ENCODE results near the gene TPP1. TPM values are rescaled to one million over a fixed set of nuclear protein-coding genes. Genes with fewer than 3 reads are reported as not detected.

The TPP1 gene
- total and polyA plus RNA-seq, 9 of the 15 experiments (the other 6 are each of a cell fraction or from before 2014, with no cell fraction given) = 7.5 to 75.8 (median 15.7) TPM

DNA sequence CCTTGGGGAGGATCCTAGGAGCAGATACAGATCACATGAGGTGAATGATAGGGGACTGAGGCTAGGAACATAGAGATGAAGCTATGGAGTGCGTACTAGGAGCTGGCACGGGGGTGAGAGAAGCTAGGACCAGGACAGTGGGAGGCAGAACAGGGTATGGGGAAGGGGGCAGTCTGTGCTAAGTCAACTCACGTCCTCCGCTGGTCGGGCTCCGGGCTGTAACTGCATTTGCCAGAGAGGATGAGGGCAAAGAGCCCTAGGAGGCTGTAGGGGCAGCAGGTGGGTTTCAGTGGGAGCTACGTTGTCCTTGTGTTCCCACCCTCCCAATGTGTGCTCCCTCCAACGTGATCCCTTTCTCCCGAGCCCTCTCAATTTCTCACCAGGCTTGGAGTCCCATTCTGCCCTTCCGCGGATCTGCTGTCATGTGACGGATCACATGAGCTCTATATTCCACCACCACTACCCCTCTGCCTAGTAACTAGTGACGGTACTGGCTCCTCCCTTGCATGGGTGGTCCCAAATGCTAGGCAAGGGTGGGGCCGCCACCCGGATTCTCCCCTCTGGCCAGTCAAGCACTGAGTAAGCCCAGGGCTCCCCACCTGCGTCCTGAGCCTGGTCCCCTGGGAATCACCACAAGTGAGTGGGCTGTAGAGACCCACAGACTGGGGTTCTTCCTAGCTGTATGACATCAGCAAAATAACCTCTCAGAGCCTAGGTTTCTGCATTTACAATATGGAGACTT is at the start of gene TPP1 (continued):
- TF ChIP-seq, protein P1, sequence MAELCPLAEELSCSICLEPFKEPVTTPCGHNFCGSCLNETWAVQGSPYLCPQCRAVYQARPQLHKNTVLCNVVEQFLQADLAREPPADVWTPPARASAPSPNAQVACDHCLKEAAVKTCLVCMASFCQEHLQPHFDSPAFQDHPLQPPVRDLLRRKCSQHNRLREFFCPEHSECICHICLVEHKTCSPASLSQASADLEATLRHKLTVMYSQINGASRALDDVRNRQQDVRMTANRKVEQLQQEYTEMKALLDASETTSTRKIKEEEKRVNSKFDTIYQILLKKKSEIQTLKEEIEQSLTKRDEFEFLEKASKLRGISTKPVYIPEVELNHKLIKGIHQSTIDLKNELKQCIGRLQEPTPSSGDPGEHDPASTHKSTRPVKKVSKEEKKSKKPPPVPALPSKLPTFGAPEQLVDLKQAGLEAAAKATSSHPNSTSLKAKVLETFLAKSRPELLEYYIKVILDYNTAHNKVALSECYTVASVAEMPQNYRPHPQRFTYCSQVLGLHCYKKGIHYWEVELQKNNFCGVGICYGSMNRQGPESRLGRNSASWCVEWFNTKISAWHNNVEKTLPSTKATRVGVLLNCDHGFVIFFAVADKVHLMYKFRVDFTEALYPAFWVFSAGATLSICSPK (IDR thresholded peaks at IDR 0.05; ENCODE audit: borderline replicate concordance) = no peak
- TF ChIP-seq SP1 (CRISPR knock-in tag; IDR thresholded peaks at IDR 0.05) (peak; percentile 89), NFE2 (IDR thresholded peaks at IDR 0.05; ENCODE audit: low read depth) (peak; percentile 18; the same call in 1 of the 2 replicates), MTA2 (IDR thresholded peaks at IDR 0.05; ENCODE audit: low read depth) (no peak), RBM22 (IDR thresholded peaks at IDR 0.05; ENCODE audit: low read depth, low read length, poor library complexity, severe bottlenecking) (no peak), TGIF2 (CRISPR knock-in tag; IDR thresholded peaks at IDR 0.05) (no peak), ZNF184 (CRISPR knock-in tag; IDR thresholded peaks at IDR 0.05) (no peak), POLR2B (IDR thresholded peaks at IDR 0.05; ENCODE audit: low read depth, partially characterized antibody) (peak; percentile 58), CREBBP (IDR thresholded peaks at IDR 0.05; ENCODE audit: low read depth, low read length) (no peak), XRCC4 (IDR thresholded peaks at IDR 0.05; ENCODE audit: extremely low read depth, insufficient read depth, insufficient read length) (no peak), PYGO2 (tag; IDR thresholded peaks at IDR 0.05) (no peak), NFRKB (IDR thresholded peaks at IDR 0.05; ENCODE audit: low read depth) (no peak), TRIM28 (IDR thresholded peaks at IDR 0.05) (no peak)
- TF ChIP-seq, protein P2, sequence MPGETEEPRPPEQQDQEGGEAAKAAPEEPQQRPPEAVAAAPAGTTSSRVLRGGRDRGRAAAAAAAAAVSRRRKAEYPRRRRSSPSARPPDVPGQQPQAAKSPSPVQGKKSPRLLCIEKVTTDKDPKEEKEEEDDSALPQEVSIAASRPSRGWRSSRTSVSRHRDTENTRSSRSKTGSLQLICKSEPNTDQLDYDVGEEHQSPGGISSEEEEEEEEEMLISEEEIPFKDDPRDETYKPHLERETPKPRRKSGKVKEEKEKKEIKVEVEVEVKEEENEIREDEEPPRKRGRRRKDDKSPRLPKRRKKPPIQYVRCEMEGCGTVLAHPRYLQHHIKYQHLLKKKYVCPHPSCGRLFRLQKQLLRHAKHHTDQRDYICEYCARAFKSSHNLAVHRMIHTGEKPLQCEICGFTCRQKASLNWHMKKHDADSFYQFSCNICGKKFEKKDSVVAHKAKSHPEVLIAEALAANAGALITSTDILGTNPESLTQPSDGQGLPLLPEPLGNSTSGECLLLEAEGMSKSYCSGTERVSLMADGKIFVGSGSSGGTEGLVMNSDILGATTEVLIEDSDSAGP (CRISPR knock-in tag; IDR thresholded peaks at IDR 0.05) = no peak
- TF ChIP-seq, protein P3, sequence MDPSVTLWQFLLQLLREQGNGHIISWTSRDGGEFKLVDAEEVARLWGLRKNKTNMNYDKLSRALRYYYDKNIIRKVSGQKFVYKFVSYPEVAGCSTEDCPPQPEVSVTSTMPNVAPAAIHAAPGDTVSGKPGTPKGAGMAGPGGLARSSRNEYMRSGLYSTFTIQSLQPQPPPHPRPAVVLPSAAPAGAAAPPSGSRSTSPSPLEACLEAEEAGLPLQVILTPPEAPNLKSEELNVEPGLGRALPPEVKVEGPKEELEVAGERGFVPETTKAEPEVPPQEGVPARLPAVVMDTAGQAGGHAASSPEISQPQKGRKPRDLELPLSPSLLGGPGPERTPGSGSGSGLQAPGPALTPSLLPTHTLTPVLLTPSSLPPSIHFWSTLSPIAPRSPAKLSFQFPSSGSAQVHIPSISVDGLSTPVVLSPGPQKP (CRISPR knock-in tag; IDR thresholded peaks at IDR 0.05) = no peak
- TF ChIP-seq, protein P4, sequence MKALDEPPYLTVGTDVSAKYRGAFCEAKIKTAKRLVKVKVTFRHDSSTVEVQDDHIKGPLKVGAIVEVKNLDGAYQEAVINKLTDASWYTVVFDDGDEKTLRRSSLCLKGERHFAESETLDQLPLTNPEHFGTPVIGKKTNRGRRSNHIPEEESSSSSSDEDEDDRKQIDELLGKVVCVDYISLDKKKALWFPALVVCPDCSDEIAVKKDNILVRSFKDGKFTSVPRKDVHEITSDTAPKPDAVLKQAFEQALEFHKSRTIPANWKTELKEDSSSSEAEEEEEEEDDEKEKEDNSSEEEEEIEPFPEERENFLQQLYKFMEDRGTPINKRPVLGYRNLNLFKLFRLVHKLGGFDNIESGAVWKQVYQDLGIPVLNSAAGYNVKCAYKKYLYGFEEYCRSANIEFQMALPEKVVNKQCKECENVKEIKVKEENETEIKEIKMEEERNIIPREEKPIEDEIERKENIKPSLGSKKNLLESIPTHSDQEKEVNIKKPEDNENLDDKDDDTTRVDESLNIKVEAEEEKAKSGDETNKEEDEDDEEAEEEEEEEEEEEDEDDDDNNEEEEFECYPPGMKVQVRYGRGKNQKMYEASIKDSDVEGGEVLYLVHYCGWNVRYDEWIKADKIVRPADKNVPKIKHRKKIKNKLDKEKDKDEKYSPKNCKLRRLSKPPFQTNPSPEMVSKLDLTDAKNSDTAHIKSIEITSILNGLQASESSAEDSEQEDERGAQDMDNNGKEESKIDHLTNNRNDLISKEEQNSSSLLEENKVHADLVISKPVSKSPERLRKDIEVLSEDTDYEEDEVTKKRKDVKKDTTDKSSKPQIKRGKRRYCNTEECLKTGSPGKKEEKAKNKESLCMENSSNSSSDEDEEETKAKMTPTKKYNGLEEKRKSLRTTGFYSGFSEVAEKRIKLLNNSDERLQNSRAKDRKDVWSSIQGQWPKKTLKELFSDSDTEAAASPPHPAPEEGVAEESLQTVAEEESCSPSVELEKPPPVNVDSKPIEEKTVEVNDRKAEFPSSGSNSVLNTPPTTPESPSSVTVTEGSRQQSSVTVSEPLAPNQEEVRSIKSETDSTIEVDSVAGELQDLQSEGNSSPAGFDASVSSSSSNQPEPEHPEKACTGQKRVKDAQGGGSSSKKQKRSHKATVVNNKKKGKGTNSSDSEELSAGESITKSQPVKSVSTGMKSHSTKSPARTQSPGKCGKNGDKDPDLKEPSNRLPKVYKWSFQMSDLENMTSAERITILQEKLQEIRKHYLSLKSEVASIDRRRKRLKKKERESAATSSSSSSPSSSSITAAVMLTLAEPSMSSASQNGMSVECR (CRISPR knock-in tag; IDR thresholded peaks at IDR 0.05) = no peak; the same call in 1 of the 2 replicates
- TF ChIP-seq, protein P5, sequence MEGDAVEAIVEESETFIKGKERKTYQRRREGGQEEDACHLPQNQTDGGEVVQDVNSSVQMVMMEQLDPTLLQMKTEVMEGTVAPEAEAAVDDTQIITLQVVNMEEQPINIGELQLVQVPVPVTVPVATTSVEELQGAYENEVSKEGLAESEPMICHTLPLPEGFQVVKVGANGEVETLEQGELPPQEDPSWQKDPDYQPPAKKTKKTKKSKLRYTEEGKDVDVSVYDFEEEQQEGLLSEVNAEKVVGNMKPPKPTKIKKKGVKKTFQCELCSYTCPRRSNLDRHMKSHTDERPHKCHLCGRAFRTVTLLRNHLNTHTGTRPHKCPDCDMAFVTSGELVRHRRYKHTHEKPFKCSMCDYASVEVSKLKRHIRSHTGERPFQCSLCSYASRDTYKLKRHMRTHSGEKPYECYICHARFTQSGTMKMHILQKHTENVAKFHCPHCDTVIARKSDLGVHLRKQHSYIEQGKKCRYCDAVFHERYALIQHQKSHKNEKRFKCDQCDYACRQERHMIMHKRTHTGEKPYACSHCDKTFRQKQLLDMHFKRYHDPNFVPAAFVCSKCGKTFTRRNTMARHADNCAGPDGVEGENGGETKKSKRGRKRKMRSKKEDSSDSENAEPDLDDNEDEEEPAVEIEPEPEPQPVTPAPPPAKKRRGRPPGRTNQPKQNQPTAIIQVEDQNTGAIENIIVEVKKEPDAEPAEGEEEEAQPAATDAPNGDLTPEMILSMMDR (IDR thresholded peaks at IDR 0.05 in 2 of 3, conservative IDR thresholded peaks at IDR 0.05 in 1 of 3; ENCODE audit: insufficient read depth in 2 of 3, low read depth in 1 of 3, low read length in 3 of 3) = no peak

All from K562 (cell line).